CD4-positive, alpha-beta T cell treated with Interleukin-6 for 4 hours (primary cell): ENCODE measurements around the gene AP1G2.
"Not testable (repeated sequence)": the region's sequence is repeated elsewhere in the genome, so short reads cannot be mapped to it uniquely, and the experiment has no call there.

Experiments used
- DNase-seq: peaks from one replicate; pipeline ENCODE4 v3.0.0-alpha.2; 2020; ENCODE audit warnings: mixed read lengths

Gene AP1G2

GRCh38 chr14:23600322-23600707 lies 32.7 kb upstream of the AP1G2 start:
- no peak for DNase-seq

- DNase-seq: not testable (repeated sequence)
These were observed 26.6 kb upstream of the AP1G2 start for GRCh38 chr14:23594191-23594590.

- DNase-seq: no peak
These were observed 22.6 kb upstream of the AP1G2 start for GRCh38 chr14:23590198-23590597.

- DNase-seq: no peak
These were observed 22.0 kb upstream of the AP1G2 start for GRCh38 chr14:23589606-23590005.

- peak; percentile 86 for DNase-seq
These were observed 21.4 kb upstream of the AP1G2 start for GRCh38 chr14:23588884-23589598.

GRCh38 chr14:23584527-23585203 lies 17.1 kb upstream of the AP1G2 start:
- not testable (repeated sequence) for DNase-seq

GRCh38 chr14:23583761-23584526 lies 16.4 kb upstream of the AP1G2 start:
- not testable (repeated sequence) for DNase-seq

- DNase-seq: no peak
These were observed 15.5 kb upstream of the AP1G2 start for GRCh38 chr14:23582906-23583760.

- DNase-seq: no peak
These were observed 13.3 kb upstream of the AP1G2 start for GRCh38 chr14:23580948-23581281.

GRCh38 chr14:23580152-23580926 lies 12.7 kb upstream of the AP1G2 start:
- no peak for DNase-seq

- DNase-seq: no peak
These were observed 12.1 kb upstream of the AP1G2 start for GRCh38 chr14:23579739-23580138.

GRCh38 chr14:23579311-23579630 lies 11.7 kb upstream of the AP1G2 start:
- DNase-seq: no peak

- no peak for DNase-seq
These were observed 11.1 kb upstream of the AP1G2 start, which contains the start of gene JPH4 for GRCh38 chr14:23578560-23579310. JPH4 (minus strand) TSS chr14:23578790; CDS start chr14:23577453, 1,337 bp downstream.

GRCh38 chr14:23577710-23578392 lies 10.3 kb upstream of the AP1G2 start:
- no peak for DNase-seq

- no peak for DNase-seq
These were observed 9.6 kb upstream of the AP1G2 start for GRCh38 chr14:23577004-23577681.

- DNase-seq: no peak
These were observed 5.9 kb upstream of the AP1G2 start for GRCh38 chr14:23573384-23574015.

- no peak for DNase-seq
These were observed 5.2 kb upstream of the AP1G2 start for GRCh38 chr14:23572836-23573235.

- no peak for DNase-seq
These were observed 4.9 kb upstream of the AP1G2 start for GRCh38 chr14:23572524-23572828.

- DNase-seq: no peak
These were observed 4.3 kb upstream of the AP1G2 start for GRCh38 chr14:23571701-23572523.
